B cell (primary cell): ENCODE results near the gene PLA2G2D. TPM values are rescaled to one million over a fixed set of nuclear protein-coding genes. Genes with fewer than 3 reads are reported as not detected.

Experiments used
- ATAC-seq: fragments of 200-7000 bp; cut with Tn5 transposase; one replicate; pipeline ENCODE4 v1.10.0; 2021; ENCODE audit warnings: low read depth, mild to moderate bottlenecking, moderate number of reproducible peaks, moderate library complexity
- CTCF ChIA-PET: fragments of 350-600 bp; sonication (Branson Sonifier 250); formaldehyde crosslinking; loops from one replicate; lab custom pipeline; 2021; ENCODE audit warnings: antibody characterized with exemption, inconsistent platforms; lab: Charles Lee
- POLR2A ChIA-PET: fragments of 350-600 bp; sonication (Branson Sonifier 250); formaldehyde crosslinking; loops from one replicate; lab custom pipeline; 2021; ENCODE audit warnings: antibody characterized with exemption; lab: Charles Lee
- DNase-seq: peaks from one replicate; pipeline ENCODE4 v3.0.0; 2013
- H2AFZ ChIP-seq: 2 replicates; pipeline ENCODE4 v1.6.1; 2012; ENCODE audit warnings: mild to moderate bottlenecking, low read depth, low read length; ENCODE audit not compliant: insufficient read depth, poor library complexity, severe bottlenecking
- H3K27ac ChIP-seq, 2 donors: 1 replicate in 1 of 2; 2 replicates in 1 of 2; pipeline ENCODE4 v1.5.1; 2012 to 2013; ENCODE audit warnings: low read length in 2 of 2, mild to moderate bottlenecking in 2 of 2, moderate library complexity in 1 of 2
- H3K27me3 ChIP-seq, 4 experiments: fragments of 200-600 bp in 1 of 4; sonication (generic) in 1 of 4; replicated peaks in 1 of 4; 1 replicate in 2 of 4; 2 replicates in 2 of 4; pipeline versions ENCODE4 v1.6.1 to v1.7.0; 2013 to 2016; ENCODE audit warnings: low read length in 3 of 4, mild to moderate bottlenecking in 2 of 4, mixed read lengths in 1 of 4, moderate library complexity in 1 of 4; ENCODE audit not compliant: insufficient read depth in 4 of 4, control insufficient read depth in 3 of 4; ENCODE audit errors: control extremely low read depth in 1 of 4
- H3K36me3 ChIP-seq, 2 experiments: replicated peaks in 1 of 2; 1 replicate in 1 of 2; 2 replicates in 1 of 2; pipeline versions ENCODE4 v1.6.1 to v1.7.1; 2013; ENCODE audit warnings: low read length in 1 of 2; ENCODE audit not compliant: insufficient read depth in 2 of 2, control insufficient read depth in 1 of 2; ENCODE audit errors: control extremely low read depth in 1 of 2, extremely low read depth in 1 of 2
- H3K4me1 ChIP-seq, 2 donors: fragments of 200-600 bp in 1 of 2; sonication (generic) in 1 of 2; 1 replicate in 1 of 2; 2 replicates in 1 of 2; pipeline versions ENCODE4 v1.5.1 to v1.6.1; 2013 to 2017; ENCODE audit warnings: low read length in 2 of 2; ENCODE audit not compliant: control insufficient read depth in 2 of 2, insufficient read depth in 2 of 2
- H3K4me2 ChIP-seq: replicated peaks from 2 replicates; pipeline ENCODE3; 2012; ENCODE audit warnings: mild to moderate bottlenecking, low read depth, low read length; ENCODE audit not compliant: poor library complexity, severe bottlenecking
- H3K4me3 ChIP-seq, 5 experiments: fragments of 200-600 bp in 1 of 5; sonication (generic) in 1 of 5; 1 replicate in 3 of 5; 2 replicates in 2 of 5; pipeline versions ENCODE4 v1.5.1 to v1.7.0; 2011 to 2016; ENCODE audit warnings: low read length in 4 of 5, mild to moderate bottlenecking in 4 of 5, low read depth in 2 of 5, control low read depth in 1 of 5, moderate library complexity in 1 of 5; ENCODE audit not compliant: insufficient read depth in 1 of 5; ENCODE audit errors: control extremely low read depth in 1 of 5, extremely low read depth in 1 of 5
- H3K79me2 ChIP-seq: fragments of 200-600 bp; sonication (generic); one replicate; pipeline ENCODE4 v1.6.0; 2016; ENCODE audit warnings: low read length; ENCODE audit not compliant: control insufficient read depth, insufficient read depth
- H3K9ac ChIP-seq: fragments of 200-600 bp; sonication (generic); 2 replicates; pipeline ENCODE4 v1.6.1; 2017; ENCODE audit warnings: mild to moderate bottlenecking, low read length, moderate library complexity
- H3K9me3 ChIP-seq, 3 donors: one replicate each; pipeline versions ENCODE4 v1.6.1 to v1.7.1; 2013; ENCODE audit warnings: low read length in 2 of 3; ENCODE audit not compliant: control insufficient read depth in 2 of 3, insufficient read depth in 1 of 3; ENCODE audit errors: control extremely low read depth in 1 of 3
- H4K20me1 ChIP-seq: 2 replicates; pipeline ENCODE4 v1.6.0; 2012; ENCODE audit warnings: mild to moderate bottlenecking, low read length; ENCODE audit not compliant: insufficient read depth, control insufficient read depth, poor library complexity, severe bottlenecking
- H3K27ac Mint-ChIP-seq: one replicate; pipeline ENCODE4 v1.8.0; 2021; ENCODE audit warnings: mixed read lengths
- H3K27me3 Mint-ChIP-seq: one replicate; pipeline ENCODE4 v1.8.0; 2021; ENCODE audit warnings: mixed read lengths
- H3K4me1 Mint-ChIP-seq: one replicate; pipeline ENCODE4 v1.8.0; 2021; ENCODE audit warnings: mixed read lengths
- H3K4me3 Mint-ChIP-seq: one replicate; pipeline ENCODE4 v1.8.0; 2021; ENCODE audit warnings: mixed read lengths
- H3K9me3 Mint-ChIP-seq: one replicate; pipeline ENCODE4 v1.8.0; 2022; ENCODE audit warnings: mixed read lengths; ENCODE audit not compliant: insufficient read depth
- EZH2 ChIP-seq: IDR thresholded peaks from 2 replicates; pipeline ENCODE4 v1.6.1; 2012; ENCODE audit warnings: borderline replicate concordance, low read depth, mild to moderate bottlenecking, moderate library complexity, low read length; ENCODE audit not compliant: insufficient read depth, poor library complexity, severe bottlenecking
- WGBS: methylation state at CpG from one replicate; pipeline ENCODE4 v1.1.5; 2013; ENCODE audit warnings: missing lambda C conversion rate; ENCODE audit not compliant: insufficient coverage; 5-methylcytosine and 5-hydroxymethylcytosine counted together
- intact Hi-C: fragments of 100-400 bp; cut with micrococcal nuclease; formaldehyde crosslinking; loops from one replicate; pipeline ENCODE4 v1.10.0; 2022
- polyA plus RNA-seq: library from polyadenylated mRNA; depleted of rRNA; stranded (reverse); fragments of >200 nt; gene quantifications from 2 replicates; pipeline ENCODE4 v1.2.3, GENCODE V29; 2012
- total RNA-seq, 2 donors: library from RNA; stranded (reverse); fragments of 120-200 nt in 1 of 2; gene quantifications; 1 replicate in 1 of 2; 2 replicates in 1 of 2; pipeline versions ENCODE4 v1.2.3 to v1.2.4, GENCODE V29; 2013 to 2022
- TF ChIP-seq, protein P1 (sequence below): fragments of 200-600 bp; IDR thresholded peaks from one replicate; pipeline ENCODE4 v1.8.0; 2022; ENCODE audit warnings: antibody characterized with exemption, mild to moderate bottlenecking

Gene PLA2G2D
- total and polyA plus RNA-seq, 2 donors (not counting 1 experiment from before 2014, with no cell fraction given), result 2.3 to 2.8 TPM

DNA sequence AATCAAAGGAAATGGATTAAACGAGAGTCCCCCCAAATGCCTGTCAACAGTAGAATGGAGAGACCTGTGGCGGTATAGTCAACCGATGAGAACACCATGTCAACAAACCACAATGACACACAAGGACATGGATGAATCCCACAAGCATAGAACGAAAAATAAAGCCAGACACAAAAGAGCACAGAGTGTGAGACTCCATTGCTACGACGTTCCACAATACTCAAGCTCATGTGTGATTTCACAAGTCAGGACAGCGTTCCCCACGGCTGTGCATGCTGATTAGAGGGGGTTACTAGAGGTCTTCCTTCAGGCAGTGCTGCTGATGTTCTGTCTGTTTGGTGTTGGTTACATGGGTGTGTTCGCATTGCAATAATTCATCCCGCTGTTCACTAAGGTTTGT is 5.8 kb upstream of the PLA2G2D start:
- Histone ChIP-seq H3K4me3 (no peak overlapping the region), H3K36me3 (no peaks in the 10 kb centered on the region), H3K79me2 (no peaks in the 10 kb centered on the region), H3K4me2 (no peak overlapping the region), H3K9me3 (peaks cover 0 to 15% (median 5%) of the 10 kb centered on the region in 3 donors), H3K4me1 (peaks cover 28 to 42% of the 10 kb centered on the region in 2 donors), H2AFZ (no peak overlapping the region), H3K27me3 (no peaks in the 10 kb centered on the region), H3K9ac (no peak overlapping the region), H4K20me1 (no peaks in the 10 kb centered on the region), H3K27ac (no peak overlapping the region)
- whole genome bisulfite sequencing, result 82% methylated on average over 5 of the region's 10 CpGs
- CTCF ChIA-PET, result interaction anchor here (1.1 to 1.6 kb wide), 3 partner anchors 23 to 71 kb away, joined by 3 to 4 read pairs (median 3); no protein-coding TSS in a partner anchor
- no peak for DNase-seq
- POLR2A ChIA-PET, result interaction anchor here (1.3 kb wide), 1 partner anchor 10 kb away, joined by 3 read pairs; no protein-coding TSS in a partner anchor
- intact Hi-C loops, result no loop called here
- TF ChIP-seq, protein P1, sequence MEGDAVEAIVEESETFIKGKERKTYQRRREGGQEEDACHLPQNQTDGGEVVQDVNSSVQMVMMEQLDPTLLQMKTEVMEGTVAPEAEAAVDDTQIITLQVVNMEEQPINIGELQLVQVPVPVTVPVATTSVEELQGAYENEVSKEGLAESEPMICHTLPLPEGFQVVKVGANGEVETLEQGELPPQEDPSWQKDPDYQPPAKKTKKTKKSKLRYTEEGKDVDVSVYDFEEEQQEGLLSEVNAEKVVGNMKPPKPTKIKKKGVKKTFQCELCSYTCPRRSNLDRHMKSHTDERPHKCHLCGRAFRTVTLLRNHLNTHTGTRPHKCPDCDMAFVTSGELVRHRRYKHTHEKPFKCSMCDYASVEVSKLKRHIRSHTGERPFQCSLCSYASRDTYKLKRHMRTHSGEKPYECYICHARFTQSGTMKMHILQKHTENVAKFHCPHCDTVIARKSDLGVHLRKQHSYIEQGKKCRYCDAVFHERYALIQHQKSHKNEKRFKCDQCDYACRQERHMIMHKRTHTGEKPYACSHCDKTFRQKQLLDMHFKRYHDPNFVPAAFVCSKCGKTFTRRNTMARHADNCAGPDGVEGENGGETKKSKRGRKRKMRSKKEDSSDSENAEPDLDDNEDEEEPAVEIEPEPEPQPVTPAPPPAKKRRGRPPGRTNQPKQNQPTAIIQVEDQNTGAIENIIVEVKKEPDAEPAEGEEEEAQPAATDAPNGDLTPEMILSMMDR, result no peak
- no peak for TF ChIP-seq EZH2
- Mint-ChIP-seq H3K9me3 (peaks cover 11% of the 10 kb centered on the region), H3K4me3 (no peak overlapping the region), H3K27me3 (no peaks in the 10 kb centered on the region), H3K4me1 (peaks cover 53% of the 10 kb centered on the region), H3K27ac (peak overlapping the region; percentile 2)
- no peak for ATAC-seq

DNA sequence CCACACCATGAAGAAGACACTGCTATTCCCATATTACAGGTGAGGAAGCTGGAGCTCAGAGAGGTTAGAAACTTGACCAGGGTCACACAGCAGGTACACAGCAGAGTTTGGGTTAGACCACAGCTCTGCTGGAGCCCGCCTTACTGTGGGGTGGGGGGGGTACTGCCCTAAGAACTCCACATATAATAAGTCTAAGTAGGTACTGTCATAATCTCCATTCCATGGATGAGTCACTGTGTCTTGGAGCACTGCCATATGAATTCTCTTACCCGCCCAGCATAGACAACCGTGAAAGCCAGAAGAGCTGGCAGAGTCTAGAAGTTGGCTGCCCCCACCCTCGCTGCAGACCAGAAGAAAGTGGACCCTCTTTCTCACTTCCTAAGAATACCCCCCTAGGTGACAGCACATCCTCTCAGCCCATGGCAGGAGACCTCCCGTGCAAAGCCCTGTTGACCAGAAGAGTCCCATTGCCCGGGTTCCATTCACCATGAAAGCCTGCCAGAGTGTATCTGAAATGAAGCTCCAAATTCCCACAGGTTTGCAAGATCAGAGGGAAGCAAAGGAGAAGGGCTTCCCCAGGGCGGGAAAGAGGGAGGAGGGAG is 5.2 kb upstream of the PLA2G2D start:
- DNase-seq (no peak), ATAC-seq (no peak)
- Mint-ChIP-seq H3K4me1 (peaks cover 59% of the 10 kb centered on the region), H3K27me3 (no peaks in the 10 kb centered on the region), H3K9me3 (peaks cover 7% of the 10 kb centered on the region), H3K4me3 (no peak overlapping the region), H3K27ac (no peak overlapping the region)
- Histone ChIP-seq H3K9me3 (peaks cover 0 to 15% (median 2%) of the 10 kb centered on the region in 3 donors), H4K20me1 (no peaks in the 10 kb centered on the region), H3K4me3 (no peak overlapping the region), H3K27me3 (no peaks in the 10 kb centered on the region), H3K27ac (no peak overlapping the region), H3K9ac (no peak overlapping the region), H3K4me1 (peaks cover 33 to 48% of the 10 kb centered on the region in 2 donors), H3K36me3 (no peaks in the 10 kb centered on the region), H2AFZ (no peak overlapping the region), H3K4me2 (peak overlapping the region; percentile 29), H3K79me2 (no peaks in the 10 kb centered on the region)
- intact Hi-C loops, result no loop called here
- CTCF ChIA-PET, result interaction anchor here (0.9 to 1.9 kb wide), 4 partner anchors 23 to 71 kb away, joined by 3 to 11 read pairs (median 4); no protein-coding TSS in a partner anchor
- WGBS, result 69% methylated on average over 3 of the region's 7 CpGs
- POLR2A ChIA-PET, result interaction anchor here (0.6 to 1.3 kb wide), 2 partner anchors 10 to 18 kb away, joined by 3 to 5 read pairs; no protein-coding TSS in a partner anchor
- no peak for TF ChIP-seq EZH2
- TF ChIP-seq, protein P1, result no peak
